K562 (cell line): ENCODE measurements around the gene TMA7B. TPM values are rescaled to one million over a fixed set of nuclear protein-coding genes. Genes with fewer than 3 reads are reported as not detected.

Source experiments
- ATAC-seq: fragments of 200-7000 bp; cut with Tn5 transposase; 3 replicates; pipeline ENCODE4 v1.9.1; 2020; ENCODE audit warnings: moderate library complexity
- BruUV-seq: library from RNA; stranded (reverse); fragments of 400-500 nt; replicated peaks from 2 replicates; lab custom pipeline; 2021; lab: Mats Ljungman, UMichigan
- CTCF ChIA-PET: fragments of 300-600 bp; formaldehyde crosslinking; extraction: SDS; loops from one replicate; lab custom pipeline; 2021; ENCODE audit warnings: low intra/inter-chr PET ratio; lab: Yijun Ruan, JAX
- POLR2A ChIA-PET: fragments of 300-600, 350-650 bp; sonication (Branson Sonifier 250); formaldehyde crosslinking; extraction: SDS; loops from one replicate; lab custom pipeline; 2021; ENCODE audit warnings: antibody characterized with exemption, inconsistent platforms; lab: Yijun Ruan, JAX
- DNase-seq, 4 experiments: peaks; one replicate each; pipeline versions ENCODE4 v3.0.0 to v3.0.0-alpha.2; 2011 to 2018; ENCODE audit warnings: low spot score in 3 of 4, mixed read lengths in 3 of 4; ENCODE audit errors: extremely low read depth in 1 of 4
- FAIRE-seq: peaks from 2 replicates; lab custom pipeline; 2011; peaks lifted over from hg19 to GRCh38; lab: Jason Lieb, UNC
- H2AFZ ChIP-seq: 2 replicates; pipeline ENCODE4 v1.6.0; 2011; ENCODE audit warnings: low read depth, low read length, control low read depth, inconsistent platforms
- H3K27ac ChIP-seq: fragments of 200-600 bp; 3 replicates; pipeline ENCODE4 v1.8.0; 2011; ENCODE audit warnings: low read depth, mild to moderate bottlenecking, control low read depth, inconsistent platforms, low read length, moderate library complexity, mixed read lengths; ENCODE audit errors: extremely low read depth
- H3K27me3 ChIP-seq, 2 experiments: fragments of 300-600 bp in 1 of 2; 2 replicates in 1 of 2; 3 replicates in 1 of 2; pipeline versions ENCODE4 v1.6.0 to v1.8.0; 2011; ENCODE audit warnings: inconsistent platforms in 2 of 2, low read length in 2 of 2, mild to moderate bottlenecking in 1 of 2, mixed read lengths in 1 of 2, moderate library complexity in 1 of 2; ENCODE audit not compliant: control insufficient read depth in 2 of 2, insufficient read depth in 2 of 2
- H3K36me3 ChIP-seq: fragments of 300-600 bp; 3 replicates; pipeline ENCODE4 v1.8.0; 2011; ENCODE audit warnings: mild to moderate bottlenecking, low read length, inconsistent platforms; ENCODE audit not compliant: control insufficient read depth, insufficient read depth
- H3K4me1 ChIP-seq, 2 experiments: fragments of 200-600 bp in 1 of 2; replicated peaks in 1 of 2; 2 replicates in 1 of 2; 3 replicates in 1 of 2; pipeline versions ENCODE4 v1.5.1 to v1.8.0; 2011; ENCODE audit warnings: inconsistent platforms in 2 of 2, low read length in 2 of 2, mild to moderate bottlenecking in 1 of 2, mixed read lengths in 1 of 2, moderate library complexity in 1 of 2; ENCODE audit not compliant: control insufficient read depth in 2 of 2, insufficient read depth in 2 of 2
- H3K4me2 ChIP-seq: 2 replicates; pipeline ENCODE4 v1.6.1; 2011; ENCODE audit warnings: low read length, control low read depth, inconsistent platforms, mixed read lengths; ENCODE audit not compliant: insufficient read depth
- H3K4me3 ChIP-seq: fragments of 200-600 bp; sonication (generic), shearing (Covaris generic); 2 replicates; pipeline ENCODE4 v1.5.1; 2016; ENCODE audit warnings: control low read depth, inconsistent platforms
- H3K79me2 ChIP-seq: fragments of 200-600 bp; 3 replicates; pipeline ENCODE4 v1.8.0; 2011; ENCODE audit warnings: low read length, inconsistent platforms; ENCODE audit not compliant: control insufficient read depth, insufficient read depth
- H3K9ac ChIP-seq, 2 experiments: 2 replicates each; pipeline versions ENCODE4 v1.6.0 to v1.6.1; 2011; ENCODE audit warnings: low read depth in 2 of 2, low read length in 2 of 2, control low read depth in 1 of 2, inconsistent platforms in 1 of 2, mild to moderate bottlenecking in 1 of 2, mixed read lengths in 1 of 2; ENCODE audit not compliant: insufficient read depth in 1 of 2
- H3K9me1 ChIP-seq: one replicate; pipeline ENCODE4 v1.6.0; 2011; ENCODE audit warnings: inconsistent platforms, mild to moderate bottlenecking, low read length, moderate library complexity; ENCODE audit not compliant: control insufficient read depth, insufficient read depth
- H3K9me3 ChIP-seq: replicated peaks from 2 replicates; pipeline ENCODE4 v1.5.1; 2011; ENCODE audit warnings: low read depth, low read length, inconsistent platforms; ENCODE audit not compliant: control insufficient read depth, insufficient read depth
- H4K20me1 ChIP-seq: replicated peaks from 2 replicates; pipeline ENCODE4 v1.6.1; 2011; ENCODE audit warnings: low read length, inconsistent platforms, mixed read lengths; ENCODE audit not compliant: control insufficient read depth, insufficient read depth
- BACH1 ChIP-seq: fragments of 200-800 bp; sonication (Bioruptor generic); IDR thresholded peaks from 2 replicates; pipeline ENCODE4 v1.6.1; 2016; ENCODE audit warnings: missing genetic modification characterization, missing compliant biosample characterization
- HES1 ChIP-seq: fragments of 450-650 bp; IDR thresholded peaks from 2 replicates; pipeline ENCODE4 v1.6.1; 2016; ENCODE audit warnings: low read depth, mild to moderate bottlenecking, moderate library complexity
- MCM3 ChIP-seq: fragments of 450-650 bp; IDR thresholded peaks from 2 replicates; pipeline ENCODE4 v1.6.1; 2016
- MYBL2 ChIP-seq, 2 experiments: fragments of 450-650 bp in 1 of 2; sonication (generic) in 1 of 2; formaldehyde crosslinking in 1 of 2; IDR thresholded peaks; 2 replicates each; pipeline versions ENCODE4 v1.6.1 to v1.8.1; 2017 to 2022; ENCODE audit warnings: borderline replicate concordance in 1 of 2, inconsistent platforms in 1 of 2, low read depth in 1 of 2, mild to moderate bottlenecking in 1 of 2, missing genetic modification reagents in 1 of 2, moderate library complexity in 1 of 2
- POLR3G ChIP-seq: IDR thresholded peaks from 2 replicates; pipeline ENCODE4 v1.6.1; 2011; ENCODE audit not compliant: insufficient read length, insufficient replicate concordance; ENCODE audit errors: extremely low read depth
- PTTG1 ChIP-seq: fragments of 450-650 bp; IDR thresholded peaks from 2 replicates; pipeline ENCODE4 v1.6.1; 2016; ENCODE audit warnings: low read depth, mild to moderate bottlenecking, missing genetic modification characterization, missing compliant biosample characterization
- RFX1 ChIP-seq: fragments of 450-650 bp; IDR thresholded peaks from 2 replicates; pipeline ENCODE4 v1.6.1; 2016; ENCODE audit warnings: mild to moderate bottlenecking, moderate library complexity
- ZNF239 ChIP-seq: fragments of 250-450 bp; sonication (Bioruptor Pico); IDR thresholded peaks from 2 replicates; pipeline ENCODE4 v1.4.0; 2020; ENCODE audit warnings: mild to moderate bottlenecking
- ZNF778 ChIP-seq: fragments of 450-650 bp; formaldehyde crosslinking; IDR thresholded peaks from 2 replicates; pipeline ENCODE4 v1.4.0; 2020; ENCODE audit warnings: mild to moderate bottlenecking, moderate library complexity
- WGBS: fragments of 100-300 bp; shearing (Covaris generic); methylation state at CpG from one replicate; pipeline ENCODE4 v1.1.6; 2016; ENCODE audit warnings: low coverage, mixed read lengths; ENCODE audit not compliant: insufficient coverage; ENCODE audit errors: missing lambda C conversion rate; 5-methylcytosine and 5-hydroxymethylcytosine counted together
- in situ Hi-C: fragments of 300-500 bp; cut with MboI; formaldehyde crosslinking; loops from 4 replicates; pipeline ENCODE4 v1.15.0; 2018; ENCODE audit warnings: inconsistent platforms, mixed read lengths
- intact Hi-C: fragments of 100-400 bp; cut with micrococcal nuclease; formaldehyde crosslinking; loops from 2 replicates; pipeline ENCODE4 v1.14.2; 2022
- polyA plus RNA-seq, 8 experiments: library from polyadenylated mRNA; depleted of rRNA in 4 of 8; stranded (reverse) in 5 of 8; unstranded in 3 of 8; fragments of >200 nt; fragmentation: Nextera tagmentation in 2 of 8; fragmentation: Illumina TruSeq in 1 of 8; extraction: Ambion mirVana in 2 of 8; extraction: Trizol in 1 of 8; gene quantifications; 2 replicates each; pipeline versions ENCODE4 v1.2.1 to v1.2.3, GENCODE V29; 2011 to 2014; ENCODE audit warnings: inconsistent platforms in 1 of 8, missing spikeins in 1 of 8
- total RNA-seq, 7 experiments: library from RNA; depleted of rRNA in 6 of 7; stranded (reverse); fragments of >200 nt in 6 of 7; fragmentation: Illumina TruSeq in 2 of 7; extraction: Trizol in 2 of 7; gene quantifications; 2 replicates each; pipeline versions ENCODE4 v1.2.1 to v1.2.3, GENCODE V29; 2011 to 2021; ENCODE audit warnings: low replicate concordance in 1 of 7
- TF ChIP-seq, protein P1 (sequence below): fragments of 450-650 bp; IDR thresholded peaks from 2 replicates; pipeline ENCODE4 v1.6.1; 2016; ENCODE audit warnings: mild to moderate bottlenecking
- TF ChIP-seq, protein P2 (sequence below): fragments of 250-450 bp; sonication (Bioruptor Pico); IDR thresholded peaks from 2 replicates; pipeline ENCODE4 v1.4.0; 2020

Gene TMA7B
- total and polyA plus RNA-seq, 9 of the 15 experiments (the other 6 are each of a cell fraction or from before 2014, with no cell fraction given), result 5.6 to 14.2 (median 11.8) TPM

DNA sequence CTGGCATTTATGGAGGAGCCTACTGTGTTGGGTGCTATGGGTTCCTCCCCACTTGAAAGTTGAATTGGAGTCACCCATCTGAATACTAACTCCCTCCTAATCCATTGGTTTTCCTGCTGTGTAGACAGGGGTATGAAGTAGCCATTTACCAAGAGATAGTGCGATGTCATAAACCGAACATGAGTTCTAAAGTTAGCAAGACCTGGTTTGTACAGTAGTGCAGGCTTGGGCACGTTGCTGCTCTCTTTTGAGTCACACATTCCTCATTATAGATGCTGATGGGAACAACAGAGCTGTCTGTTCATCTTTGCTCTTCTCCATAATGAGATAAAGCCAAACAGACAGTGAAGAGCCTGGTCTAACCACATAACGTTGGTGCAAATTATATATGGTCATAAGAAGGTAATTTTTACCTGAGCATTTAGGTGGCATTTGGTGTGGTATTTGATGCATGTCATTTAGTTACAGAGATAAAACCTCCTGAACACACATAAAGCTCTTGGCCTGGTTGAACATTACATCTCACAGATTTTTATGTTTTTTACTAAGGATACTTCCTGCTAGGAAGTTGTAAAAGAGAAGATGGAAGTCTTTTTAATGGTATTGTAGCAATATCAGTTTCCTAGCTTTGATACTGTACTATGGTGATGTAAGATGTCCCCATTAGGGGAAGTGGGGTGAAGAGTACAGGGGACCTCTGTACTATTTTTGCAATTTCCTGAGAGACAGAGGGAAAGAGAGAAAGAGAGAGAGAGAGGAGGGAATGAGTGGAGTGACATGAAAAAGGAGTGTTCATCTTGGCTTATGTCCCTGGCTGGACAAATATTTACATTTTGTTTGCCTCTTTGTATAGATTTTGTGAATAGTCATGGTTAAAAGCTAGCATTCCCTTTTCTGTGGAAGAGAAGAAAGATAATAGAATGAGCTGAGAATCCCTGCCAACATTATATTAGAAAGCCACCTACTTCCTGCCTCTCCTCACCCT lies 31.4 kb upstream of the TMA7B start:
- TF ChIP-seq HES1 (no peak), BACH1 (no peak), ZNF239 (CRISPR knock-in tag) (no peak), MYBL2 (IDR thresholded peaks at IDR 0.05; ENCODE audit: low read depth) (no peak), MYBL2 (CRISPR knock-in tag; IDR thresholded peaks at IDR 0.05; ENCODE audit: borderline replicate concordance) (no peak), RFX1 (no peak), POLR3G (no peak), ZNF778 (no peak), MCM3 (no peak), PTTG1 (no peak)
- TF ChIP-seq, protein P1, sequence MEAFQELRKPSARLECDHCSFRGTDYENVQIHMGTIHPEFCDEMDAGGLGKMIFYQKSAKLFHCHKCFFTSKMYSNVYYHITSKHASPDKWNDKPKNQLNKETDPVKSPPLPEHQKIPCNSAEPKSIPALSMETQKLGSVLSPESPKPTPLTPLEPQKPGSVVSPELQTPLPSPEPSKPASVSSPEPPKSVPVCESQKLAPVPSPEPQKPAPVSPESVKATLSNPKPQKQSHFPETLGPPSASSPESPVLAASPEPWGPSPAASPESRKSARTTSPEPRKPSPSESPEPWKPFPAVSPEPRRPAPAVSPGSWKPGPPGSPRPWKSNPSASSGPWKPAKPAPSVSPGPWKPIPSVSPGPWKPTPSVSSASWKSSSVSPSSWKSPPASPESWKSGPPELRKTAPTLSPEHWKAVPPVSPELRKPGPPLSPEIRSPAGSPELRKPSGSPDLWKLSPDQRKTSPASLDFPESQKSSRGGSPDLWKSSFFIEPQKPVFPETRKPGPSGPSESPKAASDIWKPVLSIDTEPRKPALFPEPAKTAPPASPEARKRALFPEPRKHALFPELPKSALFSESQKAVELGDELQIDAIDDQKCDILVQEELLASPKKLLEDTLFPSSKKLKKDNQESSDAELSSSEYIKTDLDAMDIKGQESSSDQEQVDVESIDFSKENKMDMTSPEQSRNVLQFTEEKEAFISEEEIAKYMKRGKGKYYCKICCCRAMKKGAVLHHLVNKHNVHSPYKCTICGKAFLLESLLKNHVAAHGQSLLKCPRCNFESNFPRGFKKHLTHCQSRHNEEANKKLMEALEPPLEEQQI, result no peak
- TF ChIP-seq, protein P2, sequence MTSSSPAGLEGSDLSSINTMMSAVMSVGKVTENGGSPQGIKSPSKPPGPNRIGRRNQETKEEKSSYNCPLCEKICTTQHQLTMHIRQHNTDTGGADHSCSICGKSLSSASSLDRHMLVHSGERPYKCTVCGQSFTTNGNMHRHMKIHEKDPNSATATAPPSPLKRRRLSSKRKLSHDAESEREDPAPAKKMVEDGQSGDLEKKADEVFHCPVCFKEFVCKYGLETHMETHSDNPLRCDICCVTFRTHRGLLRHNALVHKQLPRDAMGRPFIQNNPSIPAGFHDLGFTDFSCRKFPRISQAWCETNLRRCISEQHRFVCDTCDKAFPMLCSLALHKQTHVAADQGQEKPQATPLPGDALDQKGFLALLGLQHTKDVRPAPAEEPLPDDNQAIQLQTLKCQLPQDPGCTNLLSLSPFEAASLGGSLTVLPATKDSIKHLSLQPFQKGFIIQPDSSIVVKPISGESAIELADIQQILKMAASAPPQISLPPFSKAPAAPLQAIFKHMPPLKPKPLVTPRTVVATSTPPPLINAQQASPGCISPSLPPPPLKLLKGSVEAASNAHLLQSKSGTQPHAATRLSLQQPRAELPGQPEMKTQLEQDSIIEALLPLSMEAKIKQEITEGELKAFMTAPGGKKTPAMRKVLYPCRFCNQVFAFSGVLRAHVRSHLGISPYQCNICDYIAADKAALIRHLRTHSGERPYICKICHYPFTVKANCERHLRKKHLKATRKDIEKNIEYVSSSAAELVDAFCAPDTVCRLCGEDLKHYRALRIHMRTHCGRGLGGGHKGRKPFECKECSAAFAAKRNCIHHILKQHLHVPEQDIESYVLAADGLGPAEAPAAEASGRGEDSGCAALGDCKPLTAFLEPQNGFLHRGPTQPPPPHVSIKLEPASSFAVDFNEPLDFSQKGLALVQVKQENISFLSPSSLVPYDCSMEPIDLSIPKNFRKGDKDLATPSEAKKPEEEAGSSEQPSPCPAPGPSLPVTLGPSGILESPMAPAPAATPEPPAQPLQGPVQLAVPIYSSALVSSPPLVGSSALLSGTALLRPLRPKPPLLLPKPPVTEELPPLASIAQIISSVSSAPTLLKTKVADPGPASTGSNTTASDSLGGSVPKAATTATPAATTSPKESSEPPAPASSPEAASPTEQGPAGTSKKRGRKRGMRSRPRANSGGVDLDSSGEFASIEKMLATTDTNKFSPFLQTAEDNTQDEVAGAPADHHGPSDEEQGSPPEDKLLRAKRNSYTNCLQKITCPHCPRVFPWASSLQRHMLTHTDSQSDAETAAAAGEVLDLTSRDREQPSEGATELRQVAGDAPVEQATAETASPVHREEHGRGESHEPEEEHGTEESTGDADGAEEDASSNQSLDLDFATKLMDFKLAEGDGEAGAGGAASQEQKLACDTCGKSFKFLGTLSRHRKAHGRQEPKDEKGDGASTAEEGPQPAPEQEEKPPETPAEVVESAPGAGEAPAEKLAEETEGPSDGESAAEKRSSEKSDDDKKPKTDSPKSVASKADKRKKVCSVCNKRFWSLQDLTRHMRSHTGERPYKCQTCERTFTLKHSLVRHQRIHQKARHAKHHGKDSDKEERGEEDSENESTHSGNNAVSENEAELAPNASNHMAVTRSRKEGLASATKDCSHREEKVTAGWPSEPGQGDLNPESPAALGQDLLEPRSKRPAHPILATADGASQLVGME (CRISPR knock-in tag), result no peak
- TF ChIP-seq, all 486 proteins: peak for 0
- H3K4me2 ChIP-seq, result no peak overlapping the region
- no peaks in the 10 kb centered on the region for H3K9me1 ChIP-seq
- H3K36me3 ChIP-seq, result no peaks in the 10 kb centered on the region
- in situ Hi-C loops, result no loop called here
- H3K9me3 ChIP-seq, result no peaks in the 10 kb centered on the region
- no peak for DNase-seq
- no peaks in the 10 kb centered on the region for H3K27me3 ChIP-seq
- H3K9ac ChIP-seq, result no peak overlapping the region
- H3K79me2 ChIP-seq, result peaks cover 15% of the 10 kb centered on the region; the same call in 2 of the 3 replicates
- CTCF ChIA-PET, result no interaction called here
- H4K20me1 ChIP-seq, result no peaks in the 10 kb centered on the region
- POLR2A ChIA-PET, result interaction anchor here (0.6 to 1.0 kb wide), 2 partner anchors 21 to 555 kb away, joined by 3 read pairs; no protein-coding TSS in a partner anchor
- no peak overlapping the region for H3K27ac ChIP-seq
- peak overlapping the region; percentile 81; the same call in 1 of the 2 replicates for H2AFZ ChIP-seq
- no peak for ATAC-seq
- 50% methylated on average over 4 of the region's 4 CpGs for WGBS
- BruUV-seq, result no TSS peak
- peaks cover 11 to 52% of the 10 kb centered on the region in 2 experiments; a peak in 4 of 5 replicates for H3K4me1 ChIP-seq
- intact Hi-C loops, result loop anchor here (10.0 kb wide), 1 partner anchor 74 kb away; no protein-coding TSS in a partner anchor
- no peak overlapping the region for H3K4me3 ChIP-seq
- no peak for FAIRE-seq
